ENCODE results near the gene HIC1.

The HIC1 gene

DNA sequence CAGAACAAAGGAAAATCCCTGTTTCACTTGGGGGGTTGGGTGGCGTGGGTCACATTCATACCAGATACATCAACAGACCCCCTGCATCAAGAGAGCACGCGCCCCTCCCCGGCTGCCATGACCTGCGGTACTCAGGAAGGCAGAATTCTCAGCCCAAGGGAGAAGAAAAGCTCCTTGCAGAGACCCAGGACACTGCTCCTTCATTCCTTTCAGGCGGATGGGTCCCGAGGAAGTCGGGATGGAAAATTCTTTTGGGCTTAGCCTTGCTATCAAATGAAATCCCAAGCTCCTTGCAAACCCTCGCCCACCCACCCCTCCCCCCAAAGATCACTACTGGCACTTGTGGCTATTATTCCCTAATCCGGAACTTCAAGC is 40.6 kb downstream of the HIC1 start:
- H3K4ac ChIP-seq (ENCODE audit: low read depth, low read length): no peak overlapping the region
- no peaks in the 10 kb centered on the region for H3K79me1 ChIP-seq (ENCODE audit: low read length)
- no peak overlapping the region for H3K27ac ChIP-seq (ENCODE audit: low read depth, low read length)
- H3K23ac ChIP-seq (ENCODE audit: low read length): no peak overlapping the region
- peak; percentile 41 for DNase-seq
- no peak overlapping the region for H4K5ac ChIP-seq (ENCODE audit: low read length)
- H3K4me2 ChIP-seq (ENCODE audit: low read length): no peak overlapping the region
- H3K18ac ChIP-seq (ENCODE audit: low read length): no peak overlapping the region
- no peak overlapping the region for H2BK120ac ChIP-seq (ENCODE audit: low read depth, low read length)
- no CpG with 5 or more reads among the region's 10 CpGs for WGBS (ENCODE audit: extremely low coverage, insufficient coverage, low lambda C conversion rate)
- no peak overlapping the region for H2AK5ac ChIP-seq (ENCODE audit: low read length)
- no peak overlapping the region for H2BK15ac ChIP-seq (replicated peaks; ENCODE audit: low read depth)
- H3K36me3 ChIP-seq (ENCODE audit: control insufficient read depth, insufficient read depth, low read length): no peaks in the 10 kb centered on the region
- H3K27me3 ChIP-seq (ENCODE audit: insufficient read depth, low read length, poor library complexity): no peaks in the 10 kb centered on the region
- H3K4me1 ChIP-seq (ENCODE audit: control insufficient read depth, low read depth, low read length): peaks cover 3% of the 10 kb centered on the region
- H3K9ac ChIP-seq (ENCODE audit: low read length): no peak overlapping the region
- no peak overlapping the region for H3K56ac ChIP-seq (ENCODE audit: low read length)
- no peak overlapping the region for H2BK5ac ChIP-seq (ENCODE audit: low read length)
- no peaks in the 10 kb centered on the region for H3K79me2 ChIP-seq (ENCODE audit: control insufficient read depth, insufficient read depth, low read length)
- no peak overlapping the region for H3K4me3 ChIP-seq (ENCODE audit: low read length)
- no peak overlapping the region for H4K8ac ChIP-seq (ENCODE audit: low read depth, low read length)

- Histone ChIP-seq H3K36me3 (ENCODE audit: control insufficient read depth, insufficient read depth, low read length) (no peaks in the 10 kb centered on the region), H2BK120ac (ENCODE audit: low read depth, low read length) (no peak overlapping the region), H2BK15ac (replicated peaks; ENCODE audit: low read depth) (no peak overlapping the region), H3K56ac (ENCODE audit: low read length) (no peak overlapping the region), H3K23ac (ENCODE audit: low read length) (no peak overlapping the region), H4K8ac (ENCODE audit: low read depth, low read length) (no peak overlapping the region), H3K4ac (ENCODE audit: low read depth, low read length) (no peak overlapping the region), H3K27ac (ENCODE audit: low read depth, low read length) (no peak overlapping the region), H3K4me1 (ENCODE audit: control insufficient read depth, low read depth, low read length) (no peaks in the 10 kb centered on the region), H4K5ac (ENCODE audit: low read length) (no peak overlapping the region), H2AK5ac (ENCODE audit: low read length) (no peak overlapping the region), H3K27me3 (ENCODE audit: insufficient read depth, low read length, poor library complexity) (no peaks in the 10 kb centered on the region), H3K79me2 (ENCODE audit: control insufficient read depth, insufficient read depth, low read length) (no peaks in the 10 kb centered on the region), H3K18ac (ENCODE audit: low read length) (no peak overlapping the region), H3K4me3 (ENCODE audit: low read length) (no peak overlapping the region), H3K9ac (ENCODE audit: low read length) (no peak overlapping the region), H2BK5ac (ENCODE audit: low read length) (no peak overlapping the region), H3K4me2 (ENCODE audit: low read length) (no peak overlapping the region), H3K79me1 (ENCODE audit: low read length) (no peaks in the 10 kb centered on the region)
- no peak for DNase-seq
- no CpG with 5 or more reads among the region's 15 CpGs for WGBS (ENCODE audit: extremely low coverage, insufficient coverage, low lambda C conversion rate)
These were observed 46.8 kb downstream of the HIC1 start for GRCh38 chr17:2101448-2102257.

GRCh38 chr17:2102931-2103809 is 48.3 kb downstream of the HIC1 start:
- Histone ChIP-seq H3K18ac (ENCODE audit: low read length) (no peak overlapping the region), H4K8ac (ENCODE audit: low read depth, low read length) (no peak overlapping the region), H2BK120ac (ENCODE audit: low read depth, low read length) (no peak overlapping the region), H2BK5ac (ENCODE audit: low read length) (no peak overlapping the region), H3K79me2 (ENCODE audit: control insufficient read depth, insufficient read depth, low read length) (no peaks in the 10 kb centered on the region), H3K4ac (ENCODE audit: low read depth, low read length) (no peak overlapping the region), H3K27ac (ENCODE audit: low read depth, low read length) (no peak overlapping the region), H3K4me3 (ENCODE audit: low read length) (no peak overlapping the region), H3K9ac (ENCODE audit: low read length) (no peak overlapping the region), H3K36me3 (ENCODE audit: control insufficient read depth, insufficient read depth, low read length) (no peaks in the 10 kb centered on the region), H3K27me3 (ENCODE audit: insufficient read depth, low read length, poor library complexity) (no peaks in the 10 kb centered on the region), H3K4me2 (ENCODE audit: low read length) (no peak overlapping the region), H2BK15ac (replicated peaks; ENCODE audit: low read depth) (no peak overlapping the region), H3K4me1 (ENCODE audit: control insufficient read depth, low read depth, low read length) (no peaks in the 10 kb centered on the region), H3K79me1 (ENCODE audit: low read length) (no peaks in the 10 kb centered on the region), H3K56ac (ENCODE audit: low read length) (no peak overlapping the region), H3K23ac (ENCODE audit: low read length) (no peak overlapping the region), H2AK5ac (ENCODE audit: low read length) (no peak overlapping the region), H4K5ac (ENCODE audit: low read length) (no peak overlapping the region)
- WGBS (ENCODE audit: extremely low coverage, insufficient coverage, low lambda C conversion rate): no CpG with 5 or more reads among the region's 9 CpGs
- DNase-seq: no peak

GRCh38 chr17:2105663-2106062 is 50.8 kb downstream of the HIC1 start:
- DNase-seq: no peak
- Histone ChIP-seq H4K8ac (ENCODE audit: low read depth, low read length) (no peak overlapping the region), H3K27ac (ENCODE audit: low read depth, low read length) (no peak overlapping the region), H3K56ac (ENCODE audit: low read length) (no peak overlapping the region), H2BK15ac (replicated peaks; ENCODE audit: low read depth) (no peak overlapping the region), H3K4me2 (ENCODE audit: low read length) (no peak overlapping the region), H2BK5ac (ENCODE audit: low read length) (no peak overlapping the region), H3K36me3 (ENCODE audit: control insufficient read depth, insufficient read depth, low read length) (no peaks in the 10 kb centered on the region), H3K18ac (ENCODE audit: low read length) (no peak overlapping the region), H2AK5ac (ENCODE audit: low read length) (no peak overlapping the region), H3K9ac (ENCODE audit: low read length) (no peak overlapping the region), H3K79me1 (ENCODE audit: low read length) (no peaks in the 10 kb centered on the region), H2BK120ac (ENCODE audit: low read depth, low read length) (no peak overlapping the region), H3K79me2 (ENCODE audit: control insufficient read depth, insufficient read depth, low read length) (no peaks in the 10 kb centered on the region), H3K27me3 (ENCODE audit: insufficient read depth, low read length, poor library complexity) (no peaks in the 10 kb centered on the region), H4K5ac (ENCODE audit: low read length) (no peak overlapping the region), H3K23ac (ENCODE audit: low read length) (no peak overlapping the region), H3K4me3 (ENCODE audit: low read length) (no peak overlapping the region), H3K4me1 (ENCODE audit: control insufficient read depth, low read depth, low read length) (no peaks in the 10 kb centered on the region), H3K4ac (ENCODE audit: low read depth, low read length) (no peak overlapping the region)
- no CpG with 5 or more reads among the region's 1 CpG for whole genome bisulfite sequencing (ENCODE audit: extremely low coverage, insufficient coverage, low lambda C conversion rate)

DNA sequence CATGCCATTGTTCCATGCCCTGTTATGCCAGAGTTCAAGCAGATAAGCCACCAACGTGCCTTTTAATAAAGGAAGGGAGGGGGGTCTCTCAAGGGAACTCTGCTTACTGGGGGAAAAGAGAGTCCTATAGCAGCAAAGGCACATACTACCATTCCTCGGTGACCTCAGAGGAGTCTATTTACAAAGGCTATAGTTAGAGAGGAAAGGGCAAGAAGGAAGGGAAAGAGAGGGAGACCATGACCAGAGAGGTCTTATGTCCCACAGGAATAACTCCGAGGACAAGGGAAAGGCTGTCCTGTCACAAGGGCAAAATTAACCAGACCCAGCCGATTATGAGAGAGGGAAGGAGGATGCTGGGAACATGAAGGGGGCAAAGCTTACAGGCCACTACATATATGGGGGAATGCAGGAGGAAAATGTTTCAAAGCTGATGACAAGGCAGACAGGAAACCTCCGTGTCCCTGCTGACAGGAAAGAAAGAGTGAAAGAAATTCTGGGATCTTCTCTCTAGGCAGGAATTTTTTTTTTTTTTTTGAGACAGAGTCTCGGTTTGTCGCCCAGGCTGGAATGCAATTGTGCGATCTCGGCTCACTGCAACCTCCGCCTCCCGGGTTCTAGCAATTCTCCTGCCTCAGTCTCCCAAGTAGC is 51.5 kb downstream of the HIC1 start:
- Histone ChIP-seq H3K4me2 (ENCODE audit: low read length) (no peak overlapping the region), H4K8ac (ENCODE audit: low read depth, low read length) (peak overlapping the region; percentile 65), H2AK5ac (ENCODE audit: low read length) (no peak overlapping the region), H3K18ac (ENCODE audit: low read length) (no peak overlapping the region), H2BK120ac (ENCODE audit: low read depth, low read length) (no peak overlapping the region), H3K36me3 (ENCODE audit: control insufficient read depth, insufficient read depth, low read length) (no peaks in the 10 kb centered on the region), H3K27ac (ENCODE audit: low read depth, low read length) (no peak overlapping the region), H3K4me1 (ENCODE audit: control insufficient read depth, low read depth, low read length) (no peaks in the 10 kb centered on the region), H3K27me3 (ENCODE audit: insufficient read depth, low read length, poor library complexity) (no peaks in the 10 kb centered on the region), H3K4ac (ENCODE audit: low read depth, low read length) (no peak overlapping the region), H3K79me2 (ENCODE audit: control insufficient read depth, insufficient read depth, low read length) (no peaks in the 10 kb centered on the region), H3K4me3 (ENCODE audit: low read length) (no peak overlapping the region), H3K23ac (ENCODE audit: low read length) (no peak overlapping the region), H3K56ac (ENCODE audit: low read length) (no peak overlapping the region), H3K79me1 (ENCODE audit: low read length) (no peaks in the 10 kb centered on the region), H2BK15ac (replicated peaks; ENCODE audit: low read depth) (no peak overlapping the region), H4K5ac (ENCODE audit: low read length) (no peak overlapping the region), H2BK5ac (ENCODE audit: low read length) (no peak overlapping the region), H3K9ac (ENCODE audit: low read length) (no peak overlapping the region)
- DNase-seq: no peak
- WGBS (ENCODE audit: extremely low coverage, insufficient coverage, low lambda C conversion rate): no CpG with 5 or more reads among the region's 11 CpGs

Measured in mesendoderm (in vitro differentiated cells).